Esophagus muscularis mucosa (tissue), 4 donors: ENCODE measurements around the gene MYPN.

Experiments used
- EP300 ChIP-seq: sonication (generic); formaldehyde crosslinking; IDR thresholded peaks from one replicate; pipeline ENCODE4 v1.6.1; 2017; ENCODE audit warnings: antibody characterized with exemption
- POLR2A ChIP-seq: fragments of 450-650 bp; IDR thresholded peaks from one replicate; pipeline ENCODE4 v1.6.1; 2017; ENCODE audit warnings: antibody characterized with exemption, moderate library complexity, mild to moderate bottlenecking, low read depth
- TF ChIP-seq, protein P1 (sequence below), 3 experiments: fragments of 200-600 bp in 2 of 3; fragments of 450-650 bp in 1 of 3; sonication (generic) in 2 of 3; IDR thresholded peaks; one replicate each; pipeline ENCODE4 v1.5.1; 2017 to 2019; ENCODE audit warnings: antibody characterized with exemption in 3 of 3, mild to moderate bottlenecking in 2 of 3, moderate library complexity in 1 of 3

DNA sequence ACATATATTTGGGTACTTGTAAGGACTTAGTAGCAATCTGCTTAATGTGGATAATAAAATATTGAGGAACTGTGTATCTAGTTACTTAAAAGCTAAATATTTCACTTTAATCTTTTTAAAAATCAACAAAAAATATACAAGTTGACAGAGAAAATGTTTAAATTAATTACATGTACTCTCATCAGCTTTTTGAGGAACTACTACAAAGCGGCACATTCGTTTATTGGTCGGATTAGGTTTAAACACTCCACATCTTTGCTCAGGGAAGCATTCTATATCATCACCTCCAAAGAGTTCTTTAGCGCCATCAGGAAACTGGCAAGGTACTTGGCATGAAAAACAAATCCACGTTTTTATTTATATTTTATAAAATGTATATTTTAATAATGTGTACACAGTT, 121.0 kb downstream of the MYPN start:
- TF ChIP-seq, protein P1, sequence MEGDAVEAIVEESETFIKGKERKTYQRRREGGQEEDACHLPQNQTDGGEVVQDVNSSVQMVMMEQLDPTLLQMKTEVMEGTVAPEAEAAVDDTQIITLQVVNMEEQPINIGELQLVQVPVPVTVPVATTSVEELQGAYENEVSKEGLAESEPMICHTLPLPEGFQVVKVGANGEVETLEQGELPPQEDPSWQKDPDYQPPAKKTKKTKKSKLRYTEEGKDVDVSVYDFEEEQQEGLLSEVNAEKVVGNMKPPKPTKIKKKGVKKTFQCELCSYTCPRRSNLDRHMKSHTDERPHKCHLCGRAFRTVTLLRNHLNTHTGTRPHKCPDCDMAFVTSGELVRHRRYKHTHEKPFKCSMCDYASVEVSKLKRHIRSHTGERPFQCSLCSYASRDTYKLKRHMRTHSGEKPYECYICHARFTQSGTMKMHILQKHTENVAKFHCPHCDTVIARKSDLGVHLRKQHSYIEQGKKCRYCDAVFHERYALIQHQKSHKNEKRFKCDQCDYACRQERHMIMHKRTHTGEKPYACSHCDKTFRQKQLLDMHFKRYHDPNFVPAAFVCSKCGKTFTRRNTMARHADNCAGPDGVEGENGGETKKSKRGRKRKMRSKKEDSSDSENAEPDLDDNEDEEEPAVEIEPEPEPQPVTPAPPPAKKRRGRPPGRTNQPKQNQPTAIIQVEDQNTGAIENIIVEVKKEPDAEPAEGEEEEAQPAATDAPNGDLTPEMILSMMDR (IDR thresholded peaks at IDR 0.05), result no peak
- TF ChIP-seq EP300 (no peak), POLR2A (no peak)
